HT-29 (cell line): ENCODE data around the gene TAF1B. TPM values are rescaled to one million over a fixed set of nuclear protein-coding genes. Genes with fewer than 3 reads are reported as not detected.
"Not testable (repeated sequence)": the region's sequence is repeated elsewhere in the genome, so short reads cannot be mapped to it uniquely, and the experiment has no call there.

Source experiments
- DNase-seq: peaks from one replicate; pipeline ENCODE4 v3.0.0-alpha.2; 2015; ENCODE audit warnings: low spot score
- total RNA-seq: library from RNA; depleted of rRNA; stranded (reverse); fragments of >200 nt; shearing (Covaris generic); gene quantifications from 2 replicates; pipeline ENCODE4 v1.2.3, GENCODE V29; 2014

TAF1B gene
- total RNA-seq, 1 experiment from 2014 or later = 7.7 TPM

DNA sequence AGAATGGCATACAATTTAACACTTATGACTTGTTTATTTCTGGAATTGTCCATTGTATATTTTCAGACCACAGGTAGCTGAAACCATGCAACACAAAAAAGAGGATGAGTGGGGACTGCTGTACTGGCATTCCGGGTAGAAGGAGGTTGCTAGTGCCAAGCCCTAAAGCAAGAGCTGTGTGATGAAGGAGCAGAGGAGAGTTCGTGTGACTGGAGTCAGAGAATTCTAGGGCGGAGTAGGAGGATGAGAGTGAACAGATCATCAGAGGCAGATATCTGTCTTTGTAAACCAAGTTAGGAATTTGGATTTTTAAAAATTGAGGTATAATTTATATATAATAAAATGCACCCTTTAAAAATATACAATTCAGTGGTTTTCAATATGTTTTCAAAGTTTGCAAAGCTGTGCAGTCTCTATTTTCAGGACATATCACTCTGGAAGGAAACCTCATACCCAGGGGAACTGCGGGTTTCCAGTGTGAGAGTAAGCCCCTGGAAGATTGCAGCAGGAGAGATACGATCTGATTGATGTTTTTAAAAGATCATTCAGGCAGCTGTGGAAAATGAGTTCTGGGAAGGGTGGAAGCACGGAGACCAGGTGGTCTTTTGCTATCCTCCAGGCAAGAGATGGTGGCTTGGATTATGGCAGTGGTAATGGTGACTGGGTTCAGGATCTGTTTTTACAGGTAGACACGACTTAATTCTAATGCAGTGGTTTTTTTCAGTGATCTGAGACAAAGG, 36.4 kb downstream of the TAF1B start:
- DNase-seq = no peak

DNA sequence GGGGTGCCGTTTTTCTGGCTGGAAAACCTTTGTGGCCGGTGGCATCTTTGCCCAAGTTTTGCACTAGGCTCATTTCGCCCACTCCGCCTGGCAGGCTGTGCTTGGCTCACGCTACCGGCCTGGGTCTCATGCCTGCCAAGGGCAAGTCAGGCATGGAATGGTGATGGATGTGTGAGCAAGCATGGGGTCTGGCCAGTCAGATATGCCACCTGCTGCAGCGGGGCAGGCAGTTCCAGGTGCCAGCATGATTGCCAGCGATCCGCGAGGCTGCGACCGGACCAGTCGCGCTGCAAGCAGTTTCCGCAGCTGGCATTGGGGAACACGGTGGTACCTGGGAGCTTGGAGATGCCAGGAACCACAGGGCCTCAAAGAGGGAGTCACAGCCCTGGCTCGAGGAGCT, 40.6 kb downstream of the TAF1B start:
- DNase-seq = no peak

DNA sequence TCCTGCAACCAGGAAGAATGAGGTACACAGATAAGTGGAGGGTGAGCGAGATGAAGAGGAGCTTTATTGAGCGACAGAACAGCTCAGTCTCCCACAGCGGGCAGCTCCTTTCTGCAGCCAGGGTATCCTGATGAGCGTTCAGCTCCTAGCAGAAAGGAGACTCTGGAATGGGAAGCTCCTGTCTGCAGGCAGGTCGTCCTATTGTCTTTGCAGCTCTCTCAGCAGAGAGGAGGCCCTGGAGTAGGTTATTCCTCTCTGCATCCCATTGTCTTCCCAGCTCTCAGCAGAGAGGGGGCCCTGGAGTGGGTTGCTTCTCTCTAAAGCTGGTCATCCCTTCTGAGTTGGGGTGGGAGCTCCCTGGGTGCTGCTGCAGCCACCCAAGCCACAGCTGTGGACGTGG, 41.2 kb downstream of the TAF1B start:
- no peak for DNase-seq

DNA sequence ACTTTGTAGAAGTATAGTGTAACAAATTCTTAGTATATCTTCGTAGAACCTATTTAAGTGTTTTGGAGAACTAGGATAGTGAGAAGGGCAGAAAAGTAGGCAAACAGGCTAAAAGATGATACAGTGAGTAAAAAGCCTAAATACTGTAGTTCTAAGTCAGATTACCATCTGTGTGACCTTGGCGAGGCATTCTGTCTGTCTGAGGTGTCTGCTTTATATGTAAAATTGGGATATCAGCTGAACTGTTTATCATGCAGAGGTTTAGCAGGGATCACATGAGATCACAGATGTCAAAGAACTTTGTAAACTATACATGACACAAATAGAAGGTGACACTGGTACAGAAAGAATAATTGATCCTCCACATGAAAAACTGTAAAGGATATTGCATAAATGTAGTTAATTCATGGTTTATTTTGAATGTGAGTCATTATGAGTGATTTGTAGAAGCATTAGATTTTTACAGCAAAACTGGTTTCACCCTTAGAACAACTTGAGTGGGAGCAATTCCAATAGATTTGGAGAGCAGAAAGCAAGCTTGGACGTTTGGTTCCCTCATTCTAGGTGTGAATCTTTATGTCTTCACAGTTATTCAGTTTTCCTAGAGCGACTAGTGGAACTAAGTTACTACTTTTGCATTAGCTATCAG, 41.9 kb downstream of the TAF1B start:
- DNase-seq = no peak

DNA sequence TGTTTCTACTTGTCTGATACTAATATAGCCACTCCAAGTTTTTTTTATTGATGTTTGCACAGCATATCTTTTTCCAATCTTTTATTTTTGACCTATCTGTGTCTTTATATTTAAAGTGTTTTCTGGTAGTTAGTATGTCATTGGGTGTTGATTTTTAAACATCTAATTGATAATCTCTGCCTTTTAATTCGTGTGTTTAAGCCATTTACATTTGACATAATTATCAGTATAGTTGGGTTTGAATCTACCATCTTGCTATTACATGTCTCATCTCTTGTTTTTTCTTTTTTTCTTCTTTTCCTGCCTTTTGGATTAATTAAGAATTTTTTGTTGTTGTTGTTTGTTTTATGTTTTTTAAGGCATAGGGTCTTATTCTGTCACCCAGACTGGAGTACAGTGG, 44.2 kb downstream of the TAF1B start:
- DNase-seq = no peak

DNA sequence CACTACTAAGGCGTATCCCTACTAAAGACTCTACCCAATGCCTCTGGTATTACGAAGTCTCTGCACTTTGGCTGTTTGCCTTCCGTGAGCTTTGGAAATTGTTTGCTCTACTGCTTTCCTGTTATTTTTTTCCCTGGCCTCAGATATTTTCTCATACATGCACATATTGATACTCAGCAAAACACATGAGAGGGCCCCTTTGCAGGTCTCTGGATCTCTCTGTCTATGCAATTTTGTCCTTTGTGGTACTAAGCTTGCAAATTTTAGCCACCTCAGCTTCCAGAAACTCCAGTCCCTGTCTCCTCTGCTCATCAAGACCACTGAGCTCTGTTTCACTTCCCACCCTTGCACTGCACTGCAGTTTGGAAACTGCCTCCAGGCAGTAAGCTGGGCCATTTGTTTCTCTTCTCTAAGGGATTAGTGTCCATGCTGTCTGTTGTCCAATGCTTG, 46.6 kb downstream of the TAF1B start:
- DNase-seq = no peak

DNA sequence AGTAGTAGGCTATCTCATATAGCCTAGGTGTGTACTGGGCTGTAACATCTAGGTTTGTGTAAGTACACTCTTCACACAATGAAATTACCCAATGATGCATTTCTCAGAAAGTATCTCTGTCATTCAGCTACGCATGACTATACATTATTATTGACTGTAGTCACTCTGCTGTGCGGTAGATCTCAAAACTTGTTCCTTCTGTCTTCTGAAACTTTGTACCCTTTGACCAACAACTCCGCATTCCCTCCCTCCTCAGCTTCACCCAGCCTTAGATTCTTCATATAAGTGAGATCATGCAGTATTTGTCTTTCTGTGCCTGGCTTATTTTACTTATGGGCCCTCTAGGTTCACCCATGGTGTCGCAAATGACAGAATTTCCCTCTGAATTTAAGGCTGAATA, 49.0 kb downstream of the TAF1B start:
- no peak for DNase-seq

DNA sequence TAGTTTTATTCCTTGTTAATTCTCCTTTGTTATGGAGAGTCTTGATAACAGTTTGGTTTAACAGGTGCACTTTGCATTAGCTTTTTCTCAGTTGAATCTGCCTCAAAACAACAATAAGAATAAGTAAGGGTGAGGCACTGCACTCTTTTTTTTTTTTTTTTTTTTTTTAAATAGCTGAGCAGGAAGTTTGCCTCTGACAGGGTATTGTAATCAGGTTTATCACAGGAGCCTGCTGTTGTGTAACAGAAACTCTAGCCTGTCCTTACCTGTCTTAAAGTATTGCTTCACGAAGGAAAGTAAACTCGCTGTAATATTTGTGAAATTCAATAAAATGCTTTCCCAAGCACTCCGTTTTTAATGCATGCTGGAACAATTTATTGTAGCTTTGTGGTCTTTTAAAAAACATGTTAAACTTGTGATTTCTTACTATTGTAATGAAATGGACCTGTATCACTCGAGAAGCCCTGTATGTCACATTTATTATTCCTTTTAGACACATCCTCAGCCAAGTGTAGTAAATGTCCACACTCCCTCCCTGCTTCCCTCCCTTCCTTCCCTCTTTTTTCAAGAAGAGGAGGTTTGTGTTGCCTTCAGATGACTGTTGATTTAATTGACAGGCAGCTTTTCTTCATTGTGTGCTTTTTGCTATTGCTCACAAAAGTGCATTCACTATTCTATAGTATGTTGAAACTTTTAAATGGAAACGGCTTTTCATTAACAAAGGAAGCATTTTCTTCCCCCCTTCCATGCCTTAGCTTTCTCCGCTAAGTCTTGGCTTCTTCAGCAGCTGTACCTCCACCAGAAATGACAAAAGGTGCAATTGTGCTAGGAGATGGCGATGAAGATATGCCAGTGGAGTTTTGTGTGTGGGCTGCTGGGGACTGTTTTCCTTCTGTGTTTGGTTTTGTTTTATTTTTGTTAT, 52.7 kb downstream of the TAF1B start:
- no peak for DNase-seq

DNA sequence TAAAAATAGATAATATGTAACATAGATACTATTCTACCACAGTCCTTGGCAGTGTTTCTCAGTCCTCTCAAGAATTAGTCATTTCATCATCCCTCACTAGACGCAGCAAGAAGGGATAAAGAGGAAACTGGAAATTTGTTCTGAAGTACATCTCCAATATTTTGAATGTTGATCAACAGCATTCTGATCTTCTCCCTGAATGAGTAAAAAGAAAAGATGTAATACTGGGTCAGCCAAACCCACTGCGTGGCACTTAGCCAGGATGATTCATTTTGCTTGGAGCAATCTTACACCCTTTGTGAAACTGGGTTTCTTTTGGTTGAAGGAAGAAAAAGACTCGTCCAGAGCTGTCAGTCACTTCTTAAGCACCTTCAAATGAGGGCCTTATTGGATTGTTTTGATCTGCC, 54.1 kb downstream of the TAF1B start:
- DNase-seq = peak; percentile 19

DNA sequence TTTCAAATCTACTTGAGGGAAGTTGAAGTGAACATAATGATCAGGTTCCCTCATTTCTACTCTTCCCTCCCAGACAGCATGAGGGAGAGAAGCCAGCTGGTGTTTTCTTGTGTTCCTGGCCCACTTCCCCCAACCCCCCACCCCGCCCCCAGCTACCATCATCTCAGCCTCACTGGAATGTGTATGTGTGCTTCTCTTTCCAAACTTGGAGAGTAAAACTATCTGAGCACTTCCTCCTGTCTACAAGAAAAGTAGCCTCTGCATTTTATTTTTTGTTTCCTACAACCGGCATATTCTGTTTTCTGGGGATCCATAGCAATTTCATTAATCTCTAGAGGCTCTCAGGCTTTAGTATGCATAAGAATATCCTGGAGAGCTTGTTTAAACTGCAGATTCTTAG, 54.6 kb downstream of the TAF1B start:
- no peak for DNase-seq

DNA sequence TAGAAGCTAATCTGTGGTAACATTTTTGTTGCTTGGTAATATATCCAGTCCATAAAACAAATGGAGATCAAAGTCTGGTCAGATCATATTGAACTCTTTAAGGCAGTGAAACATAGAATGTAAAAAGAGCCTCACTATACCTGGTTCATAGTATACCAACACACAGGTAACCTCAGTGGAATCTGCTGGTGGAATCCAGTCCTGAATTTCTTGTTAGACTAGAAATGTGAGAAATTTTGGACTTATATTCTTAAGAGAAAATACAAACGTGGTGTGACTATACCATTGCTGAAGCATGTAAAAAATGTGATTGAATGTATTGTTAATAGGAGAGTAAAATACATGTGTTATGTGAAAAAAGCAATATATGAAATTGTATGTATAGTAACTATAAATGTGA, 62.1 kb downstream of the TAF1B start:
- peak; percentile 10 for DNase-seq

DNA sequence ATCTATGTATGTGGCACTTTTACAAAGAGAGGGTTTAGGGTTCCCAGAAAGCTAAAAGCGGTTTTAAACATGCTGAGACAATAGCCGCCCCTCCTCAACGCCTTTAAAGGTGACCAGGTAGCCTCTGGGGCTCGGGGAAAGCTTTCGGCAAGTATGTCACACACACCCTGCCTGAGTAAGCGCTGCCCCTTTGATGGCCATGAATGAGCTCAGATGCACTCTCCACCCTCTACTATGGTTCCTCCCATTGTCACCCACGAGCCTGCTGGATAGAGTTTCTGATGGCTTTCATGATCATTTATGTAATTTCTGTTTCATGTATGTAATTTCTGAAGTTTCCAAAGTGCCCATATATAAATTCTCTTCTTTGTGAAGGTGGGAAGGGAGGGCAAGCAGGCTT, 64.1 kb downstream of the TAF1B start:
- no peak for DNase-seq

DNA sequence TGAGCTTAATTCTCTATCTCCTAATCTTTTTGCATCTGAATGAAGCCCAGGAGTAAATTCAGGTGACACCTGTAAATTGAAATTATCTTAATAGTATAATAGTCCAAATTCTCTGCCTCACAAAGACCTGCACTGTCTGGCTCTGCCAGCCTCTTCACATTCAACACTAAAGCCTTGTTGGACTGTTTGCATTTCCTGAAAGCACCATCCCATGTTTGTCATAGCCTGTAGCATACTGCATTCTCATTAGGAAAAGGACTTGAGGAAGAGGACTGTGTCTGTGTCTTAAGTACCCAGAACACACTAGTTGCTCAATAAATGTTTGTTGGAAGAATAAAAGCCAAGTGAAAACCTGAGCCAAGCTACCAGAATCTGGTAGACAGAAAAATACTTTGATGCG, 65.4 kb downstream of the TAF1B start:
- DNase-seq = no peak

DNA sequence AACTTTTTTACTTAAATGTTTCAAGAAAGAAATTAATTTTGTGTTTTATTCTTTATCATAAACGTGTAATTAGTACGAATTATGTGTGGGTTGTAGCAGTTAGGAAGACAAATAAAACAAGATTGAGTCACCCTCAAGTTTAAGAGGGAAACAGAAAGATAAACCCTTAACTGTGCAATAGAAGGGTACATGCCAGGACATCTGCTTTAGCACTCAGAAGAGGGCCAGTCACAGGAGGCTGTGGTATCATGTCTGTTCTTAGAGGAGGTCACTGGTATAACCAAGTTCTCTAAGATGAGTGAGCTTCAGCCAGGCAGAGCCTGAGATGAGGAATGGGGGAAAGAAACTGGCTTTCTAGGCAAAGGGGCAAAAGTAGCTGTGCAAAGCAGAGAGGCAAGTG, 65.8 kb downstream of the TAF1B start:
- DNase-seq = no peak

DNA sequence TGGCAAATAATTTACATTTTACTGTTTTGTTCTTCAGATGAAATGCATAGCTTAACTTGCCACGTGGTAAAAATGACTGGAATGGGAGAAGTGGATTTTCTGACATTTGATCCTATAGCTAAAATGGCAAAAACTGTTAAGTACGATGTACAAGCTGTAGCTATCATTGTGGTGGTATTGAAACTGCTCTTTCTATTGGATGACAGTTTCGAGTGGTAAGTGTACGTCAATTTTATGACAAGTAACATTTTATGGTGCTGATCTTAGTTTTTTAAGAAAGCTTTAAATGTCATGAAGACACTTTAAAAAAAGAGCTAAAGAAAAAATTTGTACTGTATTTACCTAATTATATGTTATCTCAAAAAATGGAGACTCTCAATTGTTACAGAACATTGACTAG, 67.4 kb downstream of the TAF1B start:
- DNase-seq = no peak

DNA sequence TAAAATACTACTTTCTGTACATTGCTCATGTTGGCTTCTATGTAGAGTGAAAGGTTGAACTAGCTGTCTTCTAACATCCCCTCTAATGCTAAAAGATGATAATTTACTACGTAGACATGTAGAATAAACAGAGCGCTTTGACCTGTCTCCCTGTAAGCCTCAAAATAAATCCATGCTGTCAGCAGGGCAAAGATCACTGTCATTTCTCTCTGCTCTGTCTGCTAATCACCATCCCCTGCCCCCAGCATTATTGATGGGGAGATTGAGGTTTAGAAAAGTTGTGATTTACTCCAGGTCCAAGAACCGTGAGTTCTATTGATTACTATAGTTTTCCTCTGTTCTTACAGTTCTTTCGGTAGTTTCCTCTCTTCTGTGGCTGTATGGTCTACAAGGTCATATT, 69.2 kb downstream of the TAF1B start:
- DNase-seq = no peak

DNA sequence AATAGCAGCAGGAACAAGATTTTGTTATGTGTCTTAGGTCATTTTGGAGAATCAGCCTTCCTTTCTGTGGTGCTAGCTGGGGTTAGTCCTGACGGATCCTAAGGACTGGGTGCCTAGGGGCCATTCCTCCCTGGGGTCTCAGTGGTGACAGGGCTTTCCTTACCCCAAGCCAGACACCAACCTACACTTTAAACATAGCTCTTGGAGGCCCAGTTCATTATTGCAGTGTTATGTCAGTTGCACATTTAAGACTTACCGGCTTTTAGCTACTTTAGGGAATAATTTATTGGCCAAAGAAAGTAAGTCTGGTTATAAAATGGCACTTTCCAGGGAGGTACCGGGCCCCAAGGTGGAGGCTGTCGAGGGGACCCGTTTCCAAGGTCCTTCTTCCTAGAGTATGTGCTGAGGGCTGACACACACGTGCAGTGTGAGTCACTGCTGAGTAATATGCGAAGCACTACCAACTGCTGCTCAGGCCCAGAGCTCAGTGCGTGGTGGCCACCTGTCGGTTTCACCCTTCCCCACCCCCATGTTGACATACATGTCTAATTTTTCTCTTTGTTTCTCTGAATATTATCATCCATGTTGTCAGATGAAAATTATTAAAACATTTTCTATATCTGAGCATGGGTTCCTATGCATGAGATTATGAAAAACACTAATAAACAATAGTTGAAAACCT, 71.3 kb downstream of the TAF1B start:
- peak; percentile 32 for DNase-seq

DNA sequence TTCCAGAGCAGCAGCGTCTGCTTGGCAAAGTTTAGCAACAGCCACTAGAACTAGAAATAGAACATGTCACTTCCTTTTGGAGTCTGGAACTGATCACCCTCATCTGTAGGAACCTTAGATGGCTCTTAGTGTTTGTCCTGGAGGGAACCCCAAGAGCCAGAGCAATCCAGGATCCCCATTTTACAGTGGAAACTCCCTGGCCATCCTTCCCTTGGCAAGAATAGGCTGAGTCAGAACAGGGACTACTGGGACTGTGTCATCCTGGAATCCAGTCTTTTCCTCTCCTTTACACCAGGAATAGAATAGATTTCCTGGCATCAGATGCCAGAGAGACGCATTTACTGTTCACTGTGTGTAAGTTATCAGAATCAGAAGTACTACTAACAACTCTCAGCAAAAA, 75.0 kb downstream of the TAF1B start:
- DNase-seq = no peak

DNA sequence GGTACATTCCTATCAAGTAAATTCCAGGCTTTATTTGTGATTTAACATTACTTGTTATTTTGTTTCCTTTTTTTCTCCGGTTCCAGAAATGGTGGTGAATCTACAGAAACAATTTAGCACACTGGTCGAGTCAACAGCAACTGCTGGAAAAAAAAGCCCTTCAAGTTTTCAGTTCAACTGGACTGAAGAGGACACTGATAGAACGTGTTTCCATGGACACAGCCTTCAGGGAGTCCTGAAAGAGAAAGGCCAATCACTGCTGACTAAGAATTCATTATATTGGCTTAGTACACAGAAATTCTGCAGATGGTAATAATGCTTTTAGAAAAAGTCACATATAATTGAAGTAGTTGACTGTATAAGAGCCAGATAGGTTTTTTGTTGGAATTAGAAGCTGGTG, 76.2 kb downstream of the TAF1B start:
- no peak for DNase-seq

DNA sequence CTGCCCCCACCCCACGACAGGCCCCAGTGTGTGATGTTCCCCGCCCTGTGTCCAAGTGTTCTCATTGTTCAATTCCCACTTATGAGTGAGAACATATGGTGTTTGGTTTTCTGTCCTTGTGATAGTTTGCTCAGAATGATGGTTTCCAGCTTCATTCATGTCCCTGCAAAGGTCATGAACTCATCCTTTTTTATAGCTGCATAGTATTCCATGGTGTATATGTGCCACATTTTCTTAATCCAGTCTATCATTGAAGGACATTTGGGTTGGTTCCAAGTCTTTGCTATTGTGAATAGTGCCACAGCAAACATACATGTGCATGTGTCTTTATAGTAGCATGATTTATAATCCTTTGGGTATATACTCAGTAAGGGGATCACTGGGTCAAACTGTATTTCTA, 83.7 kb downstream of the TAF1B start:
- DNase-seq = not testable (repeated sequence)

DNA sequence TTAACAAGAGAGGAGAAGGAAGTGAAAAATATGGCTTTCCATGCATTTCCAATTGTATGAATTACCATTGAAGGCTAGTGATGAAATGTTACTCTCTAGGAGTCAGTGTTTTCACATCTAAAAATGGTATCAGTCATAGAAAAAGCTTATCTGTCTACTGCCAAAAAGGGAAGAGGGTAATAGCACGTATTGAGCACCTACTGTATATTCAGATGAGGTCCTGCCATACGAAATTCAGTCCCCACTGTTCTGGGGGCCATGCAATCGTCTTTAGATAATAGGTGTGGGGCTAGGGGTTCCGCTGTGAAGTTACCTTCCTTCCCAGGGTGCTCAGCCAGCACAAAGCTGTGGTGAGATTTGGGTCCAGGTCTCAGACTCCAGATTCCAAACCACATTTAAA, 94.0 kb downstream of the TAF1B start:
- no peak for DNase-seq

DNA sequence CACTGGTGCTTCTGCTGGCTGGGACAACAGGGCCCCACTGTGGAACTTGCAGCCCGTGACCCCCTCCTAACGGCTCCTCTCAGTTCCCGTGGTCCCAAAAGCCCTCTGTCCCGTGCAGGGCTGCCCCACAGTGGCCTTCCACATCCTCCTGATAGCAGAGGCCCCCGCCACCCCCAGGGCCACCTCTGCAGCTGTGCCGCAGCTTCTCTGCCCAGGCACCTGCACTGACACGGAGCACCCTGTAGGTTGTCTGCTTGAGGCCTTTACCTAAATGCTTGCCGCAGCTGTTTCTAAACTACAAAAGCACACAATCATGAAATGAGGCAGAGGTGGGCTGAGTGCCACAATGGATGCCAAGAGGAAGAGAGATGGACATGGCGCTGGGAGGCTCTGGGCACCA, 94.7 kb downstream of the TAF1B start:
- DNase-seq = no peak
